Measurements from ENCODE around the gene HLA-DOA.

HLA-DOA gene

DNA sequence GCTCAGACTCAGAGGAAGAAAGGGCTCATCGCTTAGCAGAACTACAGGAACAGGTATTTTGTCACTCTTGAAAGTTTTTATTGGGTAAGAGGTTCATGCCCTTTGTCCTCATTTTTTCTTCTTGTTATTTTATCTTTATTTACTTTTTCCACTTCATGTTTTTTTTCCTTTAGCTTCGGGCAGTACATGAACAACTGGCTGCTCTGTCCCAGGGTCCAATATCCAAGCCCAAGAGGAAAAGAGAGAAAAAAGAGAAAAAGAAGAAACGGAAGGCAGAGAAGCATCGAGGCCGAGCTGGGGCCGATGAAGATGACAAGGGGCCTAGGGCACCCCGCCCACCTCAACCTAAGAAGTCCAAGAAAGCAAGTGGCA lies 31.5 kb downstream of the HLA-DOA start:
- DNase-seq (ENCODE audit: low read depth), result no peak

DNA sequence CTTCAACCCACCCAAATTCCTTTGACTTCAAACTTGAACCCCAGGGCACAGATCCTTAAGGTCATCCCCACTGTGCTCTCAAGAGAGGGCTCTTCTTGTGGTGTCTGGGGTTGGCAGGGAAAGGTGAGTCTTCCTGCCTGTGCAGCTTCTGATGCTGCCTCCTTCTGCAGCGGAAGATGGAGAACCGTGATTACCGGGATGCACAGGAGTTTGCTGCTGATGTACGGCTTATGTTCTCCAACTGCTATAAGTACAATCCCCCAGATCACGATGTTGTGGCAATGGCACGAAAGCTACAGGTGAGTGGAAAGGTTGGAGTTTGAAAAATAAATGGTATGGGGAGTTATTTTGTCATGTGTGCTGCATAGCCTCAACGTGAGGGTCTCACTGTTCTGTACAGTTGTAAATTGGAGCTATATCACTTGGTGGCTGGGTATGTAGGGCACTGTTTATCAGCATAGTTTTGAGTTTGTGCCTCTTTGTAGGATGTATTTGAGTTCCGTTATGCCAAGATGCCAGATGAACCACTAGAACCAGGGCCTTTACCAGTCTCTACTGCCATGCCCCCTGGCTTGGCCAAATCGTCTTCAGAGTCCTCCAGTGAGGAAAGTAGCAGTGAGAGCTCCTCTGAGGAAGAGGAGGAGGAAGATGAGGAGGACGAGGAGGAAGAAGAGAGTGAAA lies 32.0 kb downstream of the HLA-DOA start:
- no peak for DNase-seq (ENCODE audit: low read depth)

DNA sequence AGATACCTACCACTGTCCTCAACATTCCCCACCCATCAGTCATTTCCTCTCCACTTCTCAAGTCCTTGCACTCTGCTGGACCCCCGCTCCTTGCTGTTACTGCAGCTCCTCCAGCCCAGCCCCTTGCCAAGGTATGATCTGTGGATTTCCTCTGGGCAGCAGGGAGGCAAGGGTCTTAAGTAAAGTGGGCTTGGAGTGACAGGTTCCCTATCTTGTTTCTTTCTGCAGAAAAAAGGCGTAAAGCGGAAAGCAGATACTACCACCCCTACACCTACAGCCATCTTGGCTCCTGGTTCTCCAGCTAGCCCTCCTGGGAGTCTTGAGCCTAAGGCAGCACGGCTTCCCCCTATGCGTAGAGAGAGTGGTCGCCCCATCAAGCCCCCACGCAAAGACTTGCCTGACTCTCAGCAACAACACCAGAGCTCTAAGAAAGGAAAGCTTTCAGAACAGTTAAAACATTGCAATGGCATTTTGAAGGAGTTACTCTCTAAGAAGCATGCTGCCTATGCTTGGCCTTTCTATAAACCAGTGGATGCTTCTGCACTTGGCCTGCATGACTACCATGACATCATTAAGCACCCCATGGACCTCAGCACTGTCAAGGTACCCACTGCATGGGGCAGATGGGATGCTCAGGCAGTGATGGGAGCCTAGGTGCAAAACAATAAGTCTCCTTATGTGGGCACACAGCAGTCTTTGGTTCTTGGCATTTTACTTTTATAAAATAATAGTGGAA lies 32.9 kb downstream of the HLA-DOA start:
- DNase-seq (ENCODE audit: low read depth), result no peak

DNA sequence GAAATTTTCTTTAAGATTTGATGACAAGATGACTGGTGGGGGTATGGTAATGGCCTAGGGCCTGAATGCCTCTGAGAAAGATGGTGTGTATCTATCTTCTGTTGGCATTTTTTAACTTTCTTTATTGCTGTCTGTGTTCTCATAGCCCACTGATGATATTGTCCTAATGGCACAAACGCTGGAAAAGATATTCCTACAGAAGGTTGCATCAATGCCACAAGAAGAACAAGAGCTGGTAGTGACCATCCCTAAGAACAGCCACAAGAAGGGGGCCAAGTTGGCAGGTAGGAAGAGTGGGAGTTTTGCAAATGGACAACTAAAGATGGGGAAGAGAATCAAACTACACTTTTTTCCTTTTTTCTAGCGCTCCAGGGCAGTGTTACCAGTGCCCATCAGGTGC lies 33.5 kb downstream of the HLA-DOA start:
- DNase-seq (ENCODE audit: low read depth), result no peak

DNA sequence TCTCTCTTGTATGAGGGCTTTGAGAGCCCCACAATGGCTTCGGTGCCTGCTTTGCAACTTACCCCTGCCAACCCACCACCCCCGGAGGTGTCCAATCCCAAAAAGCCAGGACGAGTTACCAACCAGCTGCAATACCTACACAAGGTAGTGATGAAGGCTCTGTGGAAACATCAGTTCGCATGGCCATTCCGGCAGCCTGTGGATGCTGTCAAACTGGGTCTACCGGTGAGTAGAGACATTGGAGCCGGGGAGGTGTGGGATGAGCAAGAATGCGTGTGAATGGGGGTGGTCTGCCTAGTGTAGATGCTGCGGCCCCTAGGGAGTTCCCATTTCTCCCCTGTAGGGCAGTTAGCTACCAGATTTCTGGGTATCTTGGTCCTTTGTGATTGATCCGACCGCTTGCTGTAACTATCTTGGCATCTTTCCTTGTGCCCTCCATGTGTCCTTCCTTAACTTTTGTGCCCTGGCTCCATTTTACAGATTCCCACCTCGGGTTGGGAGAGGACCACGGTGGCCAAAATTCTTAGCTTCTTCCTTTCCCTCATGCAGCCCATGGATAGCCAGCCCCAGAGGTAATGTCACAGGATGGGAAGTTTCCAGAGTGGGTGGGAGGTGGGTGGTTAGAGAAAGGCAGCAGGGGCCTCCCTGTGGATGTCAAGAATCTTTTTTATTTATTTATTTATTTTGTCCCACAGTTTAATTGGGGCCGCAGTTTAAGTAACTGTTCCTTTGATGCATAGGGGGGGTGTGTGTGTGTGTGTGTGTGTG lies 34.7 kb downstream of the HLA-DOA start:
- peak; percentile 30 for DNase-seq (ENCODE audit: low read depth)

DNA sequence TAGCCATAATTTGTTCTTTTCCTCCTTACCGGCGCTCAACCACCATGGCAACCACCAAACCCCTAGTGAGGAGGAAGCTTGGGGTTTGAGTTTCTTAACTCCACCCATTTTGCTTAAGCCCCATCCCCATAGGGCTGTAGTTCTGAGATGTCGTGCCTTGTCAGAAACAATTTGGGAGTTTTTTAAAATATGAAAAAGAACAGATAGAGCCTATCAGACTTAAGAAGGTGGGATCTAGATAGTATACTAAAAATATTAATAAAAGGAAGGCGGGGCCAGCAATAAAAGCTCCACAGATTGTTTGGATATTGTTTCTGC lies 35.4 kb downstream of the HLA-DOA start:
- DNase-seq (ENCODE audit: low read depth), result peak; percentile 72

DNA sequence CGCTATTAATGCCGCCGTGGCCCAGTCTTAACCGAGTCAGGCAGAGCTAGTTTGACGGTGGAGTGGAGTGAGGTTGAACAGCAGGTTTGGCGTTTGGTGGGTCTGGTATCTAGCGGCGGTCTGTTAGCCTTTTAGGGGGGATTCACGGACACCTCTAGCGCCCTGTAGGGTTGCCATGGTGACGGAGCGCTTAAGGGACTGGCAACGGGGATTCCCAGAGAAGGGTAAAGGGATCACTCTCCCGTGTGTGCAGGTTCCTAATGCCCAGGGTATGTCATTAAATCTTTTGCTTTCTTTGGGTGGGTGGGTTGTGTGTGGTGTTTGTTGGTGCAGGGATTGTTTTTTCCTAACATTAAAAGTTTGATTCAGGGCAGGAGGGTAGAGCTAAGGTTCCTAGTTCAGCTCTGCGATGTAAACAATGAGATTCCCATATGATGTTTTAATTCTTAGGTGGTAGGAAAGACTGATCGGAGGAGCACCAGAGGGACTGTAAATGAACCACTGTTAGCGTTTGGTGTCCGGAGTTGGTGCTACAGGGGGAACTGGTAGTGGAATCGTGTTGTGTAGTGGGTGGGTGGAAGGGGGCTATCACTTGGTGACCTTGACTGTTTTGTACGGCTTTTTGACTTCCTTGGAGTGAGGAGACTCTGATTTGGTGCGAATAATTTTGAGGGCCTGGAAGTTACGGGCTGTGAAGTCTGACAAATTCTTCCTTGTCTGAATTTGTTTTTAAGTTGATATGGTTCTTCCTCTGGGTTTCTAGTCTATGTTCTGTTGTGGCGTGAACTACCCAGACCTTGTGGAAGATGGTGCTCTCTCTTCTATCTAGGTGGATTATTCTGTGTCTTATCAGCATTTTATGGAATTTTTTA lies 36.0 kb downstream of the HLA-DOA start:
- peak; percentile 73 for DNase-seq (ENCODE audit: low read depth)

DNA sequence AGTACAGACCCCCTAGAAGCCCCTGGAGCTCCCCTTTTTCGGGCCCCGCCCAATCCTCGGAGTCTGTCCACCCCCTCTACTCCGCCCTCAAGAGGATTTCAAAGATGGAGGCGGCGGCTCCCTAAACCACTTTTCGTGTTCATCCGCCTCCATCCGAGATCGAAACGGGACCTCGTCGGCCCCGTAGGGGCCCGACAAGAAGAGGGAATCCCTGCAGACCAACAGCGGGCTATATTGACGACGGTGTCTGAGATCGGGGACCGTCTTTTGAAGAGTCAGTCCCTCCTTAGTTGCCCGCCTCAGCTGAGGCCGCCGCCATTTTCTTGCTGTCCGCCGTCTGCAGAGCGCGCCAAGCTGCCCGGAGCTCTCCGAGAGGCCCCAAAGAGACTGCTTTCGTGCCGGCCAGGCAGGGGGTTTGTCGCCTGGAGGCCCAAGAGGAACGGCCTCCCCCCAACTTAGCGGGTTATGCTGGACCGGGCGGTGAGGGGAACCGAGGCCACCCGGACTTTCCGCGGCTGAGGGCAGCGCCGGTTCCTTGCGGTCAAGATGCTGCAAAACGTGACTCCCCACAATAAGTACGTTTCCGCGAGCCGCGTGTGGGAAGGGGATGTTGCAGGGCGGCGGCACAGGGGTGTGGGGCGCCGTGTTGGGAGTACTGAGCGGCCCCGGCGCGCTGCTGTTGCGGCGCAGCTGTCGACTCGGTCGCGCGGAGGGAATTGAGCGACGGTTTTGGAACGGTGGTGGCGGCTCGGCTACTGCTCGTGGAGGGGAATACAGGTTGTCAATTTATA lies 36.8 kb downstream of the HLA-DOA start:
- no peak for DNase-seq (ENCODE audit: low read depth)

DNA sequence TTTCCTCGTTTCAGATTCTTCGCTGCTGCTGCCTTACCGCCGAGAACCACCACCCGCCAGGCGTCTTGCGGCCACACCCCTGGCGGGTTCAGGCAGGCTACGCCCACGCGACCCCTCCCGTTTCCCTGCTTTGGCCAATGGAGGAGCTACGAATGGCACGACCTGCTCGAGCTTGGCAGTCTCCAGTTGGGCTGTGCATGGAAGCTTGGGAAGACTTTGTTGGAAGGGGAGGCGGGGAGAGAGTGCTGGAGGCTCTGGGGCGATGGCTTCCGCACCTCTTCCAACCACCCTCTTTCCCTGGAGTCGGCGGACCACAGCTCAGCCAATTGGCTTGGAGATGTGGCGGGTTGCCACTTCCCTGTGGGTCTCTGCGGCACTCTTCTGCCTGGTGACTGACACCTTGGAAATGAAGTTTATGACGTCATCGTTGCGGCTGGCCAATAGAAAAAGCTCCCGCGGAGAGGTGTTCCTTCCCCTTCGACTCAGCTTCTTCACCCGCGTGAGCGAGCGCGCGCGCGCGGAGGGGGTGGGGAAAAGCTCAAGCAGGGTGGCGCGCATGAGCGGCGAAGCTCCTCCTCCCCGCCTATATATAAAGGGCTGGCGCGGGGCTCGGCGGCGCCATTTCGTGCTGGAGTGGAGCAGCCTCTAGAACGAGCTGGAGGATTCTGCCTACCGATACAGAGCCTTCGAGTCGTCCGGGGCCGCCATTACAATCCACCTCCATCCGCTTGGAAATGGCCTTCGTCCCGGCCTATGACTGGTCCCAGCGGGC lies 37.6 kb downstream of the HLA-DOA start:
- DNase-seq (ENCODE audit: low read depth), result peak; percentile 100

DNA sequence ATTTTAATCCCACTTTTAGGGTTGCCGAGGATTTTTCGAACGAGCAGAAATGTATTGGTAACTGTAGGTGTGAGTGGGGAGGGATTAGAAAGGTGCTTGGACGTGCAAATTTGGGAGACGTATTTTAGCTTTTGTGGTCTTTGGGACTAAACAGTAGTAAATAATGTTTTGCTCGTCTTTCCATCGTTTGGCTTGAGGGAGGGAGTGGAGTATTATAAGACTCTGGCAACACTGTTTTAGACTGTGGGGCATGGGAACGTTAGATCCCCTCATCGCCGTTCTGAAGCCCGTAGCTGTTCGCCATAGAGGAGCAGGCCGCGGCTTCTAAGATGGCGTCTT lies 38.2 kb downstream of the HLA-DOA start:
- DNase-seq (ENCODE audit: low read depth), result no peak

DNA sequence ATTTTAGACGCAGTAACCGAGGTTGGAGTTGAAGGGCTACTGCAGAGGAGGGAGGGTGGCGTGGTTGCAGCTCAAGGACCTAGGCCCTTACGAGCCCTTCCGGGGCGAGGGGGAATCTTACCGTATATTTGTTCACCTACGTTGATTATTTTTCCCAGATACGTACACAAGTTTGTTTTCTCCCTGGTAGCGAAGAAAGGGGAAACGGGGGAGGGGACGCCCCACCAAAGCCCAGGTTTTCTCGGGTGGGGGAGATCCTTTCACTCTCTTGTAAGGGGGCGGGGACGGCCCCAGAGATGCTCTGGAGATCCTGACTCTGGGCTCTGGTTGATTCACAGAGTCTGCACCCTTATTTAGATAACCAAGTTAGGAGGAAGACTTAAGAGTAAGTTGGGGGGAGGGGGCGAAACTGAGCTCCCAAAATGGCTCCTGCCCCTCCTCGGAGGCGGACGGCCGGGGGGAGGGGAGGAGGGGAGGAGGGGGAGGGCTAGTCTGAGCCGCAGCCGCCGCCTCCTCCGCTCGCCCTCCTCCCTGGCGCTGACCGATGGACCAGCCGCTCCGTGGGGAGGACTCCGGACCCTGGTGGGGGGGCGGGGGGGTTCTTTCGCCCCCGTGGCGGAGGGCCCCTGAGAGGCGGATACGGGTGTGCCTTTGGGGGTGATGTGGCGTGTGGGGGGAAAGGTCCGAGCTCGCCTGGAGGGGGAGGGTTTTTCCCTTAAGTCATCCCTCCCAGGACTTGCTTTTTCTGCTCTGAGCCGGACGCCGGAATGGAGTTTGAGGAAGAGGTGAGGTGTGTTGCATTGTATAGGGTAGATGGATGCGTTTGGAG lies 38.8 kb downstream of the HLA-DOA start:
- DNase-seq (ENCODE audit: low read depth), result peak; percentile 90

DNA sequence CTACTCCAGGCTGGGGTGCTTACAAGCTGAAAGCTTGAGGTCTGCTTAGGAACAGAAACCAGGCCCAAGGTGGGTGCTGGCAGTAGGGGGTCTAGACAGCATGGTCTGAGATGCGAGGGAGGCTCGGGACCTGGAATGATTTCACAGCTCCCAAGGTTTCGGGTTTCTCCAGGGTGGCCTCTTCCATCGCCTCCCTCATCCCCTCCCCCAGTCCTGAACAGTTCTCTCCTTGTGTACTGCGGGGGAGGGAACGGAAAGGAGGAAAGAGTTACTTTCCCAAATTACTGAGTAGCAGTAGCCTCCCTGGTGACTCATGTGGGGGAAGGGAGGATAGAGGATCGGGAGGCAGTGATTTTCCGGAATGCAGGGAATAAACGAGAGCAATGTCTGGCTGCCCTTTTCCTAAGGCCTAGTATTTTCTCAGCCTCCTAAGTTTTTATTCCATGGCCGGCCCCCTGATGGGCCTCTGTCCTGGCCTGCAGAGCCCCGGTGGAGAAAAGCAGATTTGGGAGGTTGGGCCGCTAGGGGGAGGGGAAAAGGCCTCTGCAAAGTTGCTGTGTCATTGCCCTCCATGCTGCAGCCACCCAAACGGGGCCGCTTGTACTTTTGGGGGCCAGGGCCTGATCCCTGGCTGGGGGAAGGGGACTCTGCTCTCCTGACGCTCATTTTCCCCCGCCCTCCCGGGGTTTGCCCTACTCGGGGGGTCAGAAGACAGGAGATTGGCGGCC lies 39.5 kb downstream of the HLA-DOA start:
- DNase-seq (ENCODE audit: low read depth), result peak; percentile 95

DNA sequence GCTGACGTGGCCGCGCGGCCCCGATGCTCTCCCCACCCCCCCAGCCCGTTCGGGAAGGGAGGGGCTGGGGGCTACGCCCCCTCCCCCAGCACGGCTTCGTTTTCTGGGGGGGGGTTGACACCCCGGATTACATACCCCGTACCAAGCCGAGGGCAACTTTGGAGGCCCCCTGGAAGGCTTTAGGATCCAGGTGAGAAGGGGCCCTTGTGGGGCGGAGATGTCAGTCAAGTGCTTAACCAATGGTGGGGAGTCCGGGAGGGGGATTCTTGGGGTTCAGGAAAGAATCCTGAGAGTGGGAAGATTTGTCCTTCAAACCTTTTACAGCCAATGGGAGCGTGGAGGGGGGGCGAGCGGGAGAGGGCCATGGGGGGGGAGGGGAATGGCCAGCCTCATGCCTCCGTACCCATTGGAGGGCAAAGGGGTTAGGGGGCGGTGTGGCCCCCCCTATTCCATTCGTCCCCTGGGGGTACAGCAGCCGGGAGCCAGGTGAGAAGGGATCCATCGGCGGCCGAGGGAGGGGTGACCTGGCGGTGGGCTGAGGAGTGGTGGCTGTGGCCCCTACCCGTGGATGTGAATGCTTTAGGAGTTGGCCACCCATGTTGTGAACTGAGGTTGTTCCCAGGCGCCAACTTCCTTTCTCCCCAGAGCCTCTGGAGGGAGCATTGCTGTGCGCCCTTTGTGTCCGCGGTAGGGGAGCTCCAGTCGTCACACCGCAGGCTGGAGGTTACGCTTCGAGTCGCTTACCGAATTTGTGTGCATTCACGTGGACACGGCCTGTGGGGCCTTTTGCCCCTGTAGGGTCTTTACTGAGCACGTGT lies 40.3 kb downstream of the HLA-DOA start:
- peak; percentile 95 for DNase-seq (ENCODE audit: low read depth)

DNA sequence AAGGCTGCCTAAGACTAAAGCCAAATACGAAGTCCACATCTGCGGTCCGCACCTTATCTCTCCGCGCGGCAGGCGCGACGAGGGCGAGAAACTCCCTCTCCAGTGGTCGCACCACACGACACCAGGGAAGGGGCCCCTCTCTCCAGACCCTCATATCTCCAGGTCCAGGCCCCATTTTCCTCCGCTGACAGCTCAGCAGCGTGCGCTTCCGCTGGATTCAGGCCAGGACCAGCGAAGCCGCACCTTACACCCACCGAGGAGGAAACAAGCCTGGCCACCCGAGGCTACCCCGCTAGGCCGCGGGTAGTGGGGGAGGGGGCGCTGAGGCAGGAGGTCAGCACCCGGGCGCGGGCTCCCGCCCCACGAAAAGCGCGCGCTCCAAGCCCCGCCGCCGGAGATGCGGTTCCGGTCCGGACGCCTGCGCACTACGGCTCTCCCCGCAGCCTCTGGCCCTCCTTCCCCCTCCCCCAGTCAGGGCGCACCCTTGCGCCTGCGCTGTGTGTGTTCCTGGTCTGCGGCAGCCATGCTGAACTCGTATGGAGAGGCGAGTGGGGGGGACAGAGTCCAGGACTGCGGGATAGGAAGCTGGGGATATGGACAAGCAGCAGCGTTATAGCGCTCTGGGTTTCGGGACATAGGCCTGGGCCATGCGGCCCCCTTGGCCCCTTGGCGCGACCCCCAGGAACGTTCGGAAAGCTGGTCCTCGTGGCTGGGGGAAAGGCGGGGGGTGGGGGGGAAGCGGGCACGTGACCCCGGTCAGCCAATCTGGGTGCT lies 41.1 kb downstream of the HLA-DOA start, which contains the start of gene BRD2:
BRD2 (plus strand) TSS at position 502 of the 774 bp plus-strand sequence. CDS start 4,305 bp downstream, outside the sequence.
- peak; percentile 96 for DNase-seq (ENCODE audit: low read depth)

DNA sequence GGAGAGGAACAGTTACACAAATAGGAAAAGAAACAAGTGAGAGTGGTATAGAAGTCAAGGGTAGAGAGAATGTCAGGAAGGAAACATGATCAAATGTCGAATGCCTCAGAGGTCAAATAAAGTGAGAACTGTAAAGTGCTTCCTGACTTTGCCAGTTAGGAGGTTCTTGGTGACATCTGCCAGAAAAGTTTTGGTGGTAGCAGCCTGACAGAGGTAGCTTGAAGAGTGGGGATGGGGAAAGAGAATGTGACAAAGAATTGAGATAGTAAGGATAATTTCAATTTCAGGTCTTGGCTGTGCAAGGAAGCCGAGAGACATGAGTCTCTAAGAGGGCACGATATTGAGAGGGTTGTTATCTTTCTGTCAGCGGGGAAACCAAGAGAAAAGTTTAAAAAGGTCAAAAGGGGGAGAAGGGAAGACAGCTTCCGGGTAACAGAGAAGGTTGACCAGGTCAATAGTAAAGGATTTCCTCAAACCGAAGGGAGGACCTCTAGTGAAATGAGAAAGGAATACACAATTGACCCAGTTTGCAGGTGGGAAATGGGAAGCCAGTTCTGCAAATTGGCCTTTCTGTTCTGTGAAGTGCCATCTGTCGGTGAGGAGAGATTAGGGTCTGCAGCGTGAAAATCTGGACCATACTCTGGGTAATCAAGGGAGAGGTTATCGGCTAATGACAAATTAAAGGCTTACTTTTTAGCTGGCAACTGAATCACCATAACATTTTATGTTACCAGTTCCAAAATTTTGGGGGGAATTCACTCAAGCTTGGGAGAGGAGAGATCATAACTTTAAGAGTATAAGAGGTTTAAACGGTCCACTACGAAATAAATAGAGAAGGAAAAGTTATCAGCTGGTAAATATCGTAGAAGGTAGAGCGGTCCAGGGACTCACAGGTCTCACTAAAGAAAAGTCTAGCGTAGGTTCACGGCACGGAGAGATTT lies 42.0 kb downstream of the HLA-DOA start:
- peak; percentile 72 for DNase-seq (ENCODE audit: low read depth)

DNA sequence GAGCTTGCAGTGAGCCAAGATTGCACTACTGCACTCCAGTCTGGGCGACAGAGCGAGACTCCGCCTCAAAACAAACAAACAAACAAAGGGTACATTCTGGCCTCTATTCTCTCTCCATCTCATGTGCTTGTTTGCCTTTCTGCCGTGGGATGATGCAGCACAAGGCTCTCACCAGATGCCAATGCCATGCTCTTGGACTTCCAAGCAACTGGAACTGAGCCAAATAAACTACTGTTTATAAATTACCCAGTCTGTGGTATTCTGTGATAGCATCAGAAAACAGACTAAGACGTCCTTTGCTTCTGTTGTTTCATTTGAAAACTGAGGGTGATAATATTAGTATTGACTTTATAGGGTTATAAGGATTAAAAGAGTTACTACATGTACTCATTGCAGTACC lies 44.6 kb downstream of the HLA-DOA start:
- no peak for DNase-seq (ENCODE audit: low read depth)
